Measurements from ENCODE around the gene HNRNPA1. TPM values are rescaled to one million over a fixed set of nuclear protein-coding genes. Genes with fewer than 3 reads are reported as not detected.

Gene HNRNPA1
- total and polyA plus RNA-seq, 9 of the 15 experiments (the other 6 are each of a cell fraction or from before 2014, with no cell fraction given), result 1,166 to 2,703 (median 1,815) TPM

GRCh38 chr12:54280468-54281260, at the start of gene HNRNPA1 (continued):
- TF ChIP-seq, protein P1, sequence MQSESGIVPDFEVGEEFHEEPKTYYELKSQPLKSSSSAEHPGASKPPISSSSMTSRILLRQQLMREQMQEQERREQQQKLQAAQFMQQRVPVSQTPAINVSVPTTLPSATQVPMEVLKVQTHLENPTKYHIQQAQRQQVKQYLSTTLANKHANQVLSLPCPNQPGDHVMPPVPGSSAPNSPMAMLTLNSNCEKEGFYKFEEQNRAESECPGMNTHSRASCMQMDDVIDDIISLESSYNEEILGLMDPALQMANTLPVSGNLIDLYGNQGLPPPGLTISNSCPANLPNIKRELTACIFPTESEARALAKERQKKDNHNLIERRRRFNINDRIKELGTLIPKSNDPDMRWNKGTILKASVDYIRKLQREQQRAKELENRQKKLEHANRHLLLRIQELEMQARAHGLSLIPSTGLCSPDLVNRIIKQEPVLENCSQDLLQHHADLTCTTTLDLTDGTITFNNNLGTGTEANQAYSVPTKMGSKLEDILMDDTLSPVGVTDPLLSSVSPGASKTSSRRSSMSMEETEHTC (IDR thresholded peaks at IDR 0.05), result no peak
- TF ChIP-seq ZNF121 (CRISPR knock-in tag; conservative IDR thresholded peaks at IDR 0.05), result no peak
- no peak; the same call in 1 of the 2 replicates for TF ChIP-seq NKRF (IDR thresholded peaks at IDR 0.05; ENCODE audit: borderline replicate concordance)
- TF ChIP-seq SETDB1 (IDR thresholded peaks at IDR 0.05; ENCODE audit: low read length), result no peak
- no peak for TF ChIP-seq COPS2 (conservative IDR thresholded peaks at IDR 0.05)
- peak; percentile 2; the same call in 1 of the 2 replicates for TF ChIP-seq ZNF583 (CRISPR knock-in tag; IDR thresholded peaks at IDR 0.05)
- TF ChIP-seq CTCFL (IDR thresholded peaks at IDR 0.05; ENCODE audit: borderline replicate concordance, insufficient read depth, low read depth, low read length, poor library complexity, severe bottlenecking), result no peak
- TF ChIP-seq SMARCB1 (IDR thresholded peaks at IDR 0.05; ENCODE audit: insufficient read length, low read depth), result no peak
- TF ChIP-seq ZBTB40 (IDR thresholded peaks at IDR 0.05), result no peak
- no peak; the same call in 1 of the 2 replicates for TF ChIP-seq ZBTB40 (CRISPR knock-in tag; IDR thresholded peaks at IDR 0.05)
- TF ChIP-seq PPARD (CRISPR knock-in tag; IDR thresholded peaks at IDR 0.05), result no peak
- TF ChIP-seq ZNF124 (CRISPR knock-in tag; IDR thresholded peaks at IDR 0.05), result no peak

Measured in K562 (cell line).